GM19023 (cell line): Measurements from ENCODE around the gene UBN1.
A peak's percentile ranks its signal among the peaks of the same experiment; 100 is the strongest.

ENCODE experiments used
- ATAC-seq: cut with Tn5 transposase; IDR thresholded peaks from one replicate; pipeline ENCODE4 v1.9.1; 2021; ENCODE audit warnings: mild to moderate bottlenecking, moderate library complexity; ENCODE audit not compliant: unreplicated experiment

Gene UBN1

GRCh38 chr16:4846901-4847773 lies at the start of gene UBN1, which contains the start of gene GLYR1:
Gene UBN1 (plus strand): TSS chr16:4847481. CDS start chr16:4852918, 5,437 bp downstream.
Gene GLYR1 (minus strand): TSS chr16:4847288. CDS start chr16:4847265, 23 bp downstream.
- ATAC-seq = peak; percentile 87

GRCh38 chr16:4797805-4798252 lies 49.5 kb upstream of the UBN1 start:
- no peak for ATAC-seq

GRCh38 chr16:4798456-4798855 lies 48.8 kb upstream of the UBN1 start:
- no peak for ATAC-seq

GRCh38 chr16:4799171-4799855 lies 48.0 kb upstream of the UBN1 start:
- ATAC-seq = no peak

GRCh38 chr16:4800290-4801041 lies 46.8 kb upstream of the UBN1 start:
- no peak for ATAC-seq

GRCh38 chr16:4801051-4801961 lies 46.0 kb upstream of the UBN1 start:
- ATAC-seq = no peak

- peak; percentile 50 for ATAC-seq
Measured at GRCh38 chr16:4801962-4802658, 45.2 kb upstream of the UBN1 start, which contains the start of gene ROGDI. Gene ROGDI (minus strand): TSS chr16:4802633. CDS start chr16:4802571, 62 bp downstream.

GRCh38 chr16:4802659-4803287 lies 44.5 kb upstream of the UBN1 start:
- ATAC-seq = peak; percentile 92

GRCh38 chr16:4803401-4803844 lies 43.9 kb upstream of the UBN1 start:
- no peak for ATAC-seq

GRCh38 chr16:4803898-4804762 lies 43.2 kb upstream of the UBN1 start:
- ATAC-seq = no peak

- no peak for ATAC-seq
Measured at GRCh38 chr16:4805231-4805630, 42.0 kb upstream of the UBN1 start.

- ATAC-seq = no peak
Measured at GRCh38 chr16:4806280-4806679, 41.0 kb upstream of the UBN1 start.

GRCh38 chr16:4811242-4811641 lies 36.0 kb upstream of the UBN1 start:
- no peak for ATAC-seq

GRCh38 chr16:4811773-4812172 lies 35.5 kb upstream of the UBN1 start:
- ATAC-seq = no peak

GRCh38 chr16:4813251-4814003 lies 33.9 kb upstream of the UBN1 start:
- ATAC-seq = no peak

GRCh38 chr16:4814046-4814445 lies 33.2 kb upstream of the UBN1 start:
- no peak for ATAC-seq

GRCh38 chr16:4814542-4815173 lies 32.6 kb upstream of the UBN1 start:
- ATAC-seq = no peak
